Activated CD4-positive, alpha-beta T cell treated with anti-CD3 and anti-CD28 coated beads, Interleukin-2, amount 50 U/mL, for 24 hours (primary cell): ENCODE results near the gene HSPA1B.
"Not testable (repeated sequence)": the region's sequence is repeated elsewhere in the genome, so short reads cannot be mapped to it uniquely, and the experiment has no call there.

ENCODE experiments used
- DNase-seq, 2 donors: peaks; one replicate each; pipeline ENCODE4 v3.0.0-alpha.2; 2020; ENCODE audit warnings: low read depth in 1 of 2, low spot score in 1 of 2

HSPA1B gene

GRCh38 chr6:31827286-31828079, at the start of gene HSPA1B:
Gene HSPA1B (plus strand): TSS chr6:31827738. CDS start chr6:31827951, 213 bp downstream.
- peak; percentile 74 to 94 for DNase-seq

GRCh38 chr6:31778193-31778592, 49.3 kb upstream of the HSPA1B start:
- no peak for DNase-seq

GRCh38 chr6:31778999-31779885, 48.3 kb upstream of the HSPA1B start:
- DNase-seq: no peak

- DNase-seq: no peak
Observed at GRCh38 chr6:31779908-31780307, 47.6 kb upstream of the HSPA1B start.

GRCh38 chr6:31780507-31781243, 46.9 kb upstream of the HSPA1B start:
- no peak for DNase-seq

GRCh38 chr6:31781244-31782125, 46.1 kb upstream of the HSPA1B start:
- DNase-seq: no peak

- DNase-seq: no peak
Observed at GRCh38 chr6:31782126-31782855, 45.2 kb upstream of the HSPA1B start.

- no peak for DNase-seq
Observed at GRCh38 chr6:31784098-31784925, 43.2 kb upstream of the HSPA1B start.

GRCh38 chr6:31785475-31785874, 42.1 kb upstream of the HSPA1B start:
- no peak for DNase-seq

- DNase-seq: no peak
Observed at GRCh38 chr6:31791324-31792089, 36.0 kb upstream of the HSPA1B start.

- no peak for DNase-seq
Observed at GRCh38 chr6:31792090-31792374, 35.5 kb upstream of the HSPA1B start.

GRCh38 chr6:31792761-31793171, 34.8 kb upstream of the HSPA1B start:
- no peak for DNase-seq

- not testable (repeated sequence) for DNase-seq
Observed at GRCh38 chr6:31793927-31794245, 33.7 kb upstream of the HSPA1B start.

GRCh38 chr6:31794294-31794865, 33.2 kb upstream of the HSPA1B start:
- DNase-seq: no peak

- DNase-seq: peak in 1 of 2 donors; percentile 33
Observed at GRCh38 chr6:31794866-31795615, 32.5 kb upstream of the HSPA1B start.

- DNase-seq: peak; percentile 69 to 72
Observed at GRCh38 chr6:31795616-31796298, 31.8 kb upstream of the HSPA1B start, which contains the start of gene VARS1. Gene VARS1 (minus strand): TSS chr6:31795752. CDS start chr6:31795217, 535 bp downstream.

GRCh38 chr6:31796993-31797385, 30.5 kb upstream of the HSPA1B start:
- no peak for DNase-seq
